Lower lobe of right lung (tissue), 2 donors: ENCODE measurements around the gene SAMD13. TPM values are rescaled to one million over a fixed set of nuclear protein-coding genes. Genes with fewer than 3 reads are reported as not detected.

Experiments used
- ATAC-seq, 2 donors: fragments of 200-7000 bp; cut with Tn5 transposase; one replicate each; pipeline ENCODE4 v1.9.1; 2020 to 2022; ENCODE audit warnings: mild to moderate bottlenecking in 2 of 2, moderate library complexity in 2 of 2
- DNase-seq: peaks from one replicate; pipeline ENCODE4 v3.0.0-alpha.2; 2020
- H3K27ac ChIP-seq: fragments of 200-600 bp; one replicate; pipeline ENCODE4 v1.8.0; 2022
- H3K27me3 ChIP-seq: fragments of 200-600 bp; one replicate; pipeline ENCODE4 v1.8.0; 2022; ENCODE audit warnings: low read depth
- H3K36me3 ChIP-seq: fragments of 200-600 bp; one replicate; pipeline ENCODE4 v1.8.0; 2022; ENCODE audit warnings: mild to moderate bottlenecking
- H3K4me1 ChIP-seq: fragments of 200-600 bp; one replicate; pipeline ENCODE4 v1.8.0; 2022
- H3K4me3 ChIP-seq: fragments of 200-600 bp; one replicate; pipeline ENCODE4 v1.8.0; 2022; ENCODE audit warnings: mild to moderate bottlenecking
- H3K9me3 ChIP-seq: fragments of 200-600 bp; one replicate; pipeline ENCODE4 v1.8.0; 2022
- intact Hi-C: fragments of 100-400 bp; cut with DNase I; formaldehyde crosslinking; loops from one replicate; pipeline ENCODE4 v1.11.0; 2022
- total RNA-seq: library from RNA; stranded (reverse); fragmentation: NEBNext Ultra II Directional; extraction: Animal tissue kit (Norgen Biotek cat#: 25700); gene quantifications from one replicate; pipeline ENCODE4 v1.2.1, GENCODE V29; 2021
- TF ChIP-seq, protein P1 (sequence below): fragments of 200-600 bp; IDR thresholded peaks from one replicate; pipeline ENCODE4 v1.8.0; 2022; ENCODE audit warnings: antibody characterized with exemption, mild to moderate bottlenecking
- donor health status: DM: no; HTN: yes; CAD: no; lungs with severe emphysema.

The SAMD13 gene
- total RNA-seq, 1 donor from 2014 or later, result 2.2 TPM

- Histone ChIP-seq H3K27me3 (no peaks in the 10 kb centered on the region), H3K4me1 (no peaks in the 10 kb centered on the region), H3K36me3 (no peaks in the 10 kb centered on the region), H3K9me3 (no peaks in the 10 kb centered on the region), H3K4me3 (no peak overlapping the region), H3K27ac (no peak overlapping the region)
- ATAC-seq (peak in 1 of 2 donors; percentile 30), DNase-seq (no peak)
- intact Hi-C loops, result no loop called here
- TF ChIP-seq, protein P1, sequence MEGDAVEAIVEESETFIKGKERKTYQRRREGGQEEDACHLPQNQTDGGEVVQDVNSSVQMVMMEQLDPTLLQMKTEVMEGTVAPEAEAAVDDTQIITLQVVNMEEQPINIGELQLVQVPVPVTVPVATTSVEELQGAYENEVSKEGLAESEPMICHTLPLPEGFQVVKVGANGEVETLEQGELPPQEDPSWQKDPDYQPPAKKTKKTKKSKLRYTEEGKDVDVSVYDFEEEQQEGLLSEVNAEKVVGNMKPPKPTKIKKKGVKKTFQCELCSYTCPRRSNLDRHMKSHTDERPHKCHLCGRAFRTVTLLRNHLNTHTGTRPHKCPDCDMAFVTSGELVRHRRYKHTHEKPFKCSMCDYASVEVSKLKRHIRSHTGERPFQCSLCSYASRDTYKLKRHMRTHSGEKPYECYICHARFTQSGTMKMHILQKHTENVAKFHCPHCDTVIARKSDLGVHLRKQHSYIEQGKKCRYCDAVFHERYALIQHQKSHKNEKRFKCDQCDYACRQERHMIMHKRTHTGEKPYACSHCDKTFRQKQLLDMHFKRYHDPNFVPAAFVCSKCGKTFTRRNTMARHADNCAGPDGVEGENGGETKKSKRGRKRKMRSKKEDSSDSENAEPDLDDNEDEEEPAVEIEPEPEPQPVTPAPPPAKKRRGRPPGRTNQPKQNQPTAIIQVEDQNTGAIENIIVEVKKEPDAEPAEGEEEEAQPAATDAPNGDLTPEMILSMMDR, result no peak
Measured at GRCh38 chr1:84379138-84379916, 77.8 kb downstream of the SAMD13 start.

DNA sequence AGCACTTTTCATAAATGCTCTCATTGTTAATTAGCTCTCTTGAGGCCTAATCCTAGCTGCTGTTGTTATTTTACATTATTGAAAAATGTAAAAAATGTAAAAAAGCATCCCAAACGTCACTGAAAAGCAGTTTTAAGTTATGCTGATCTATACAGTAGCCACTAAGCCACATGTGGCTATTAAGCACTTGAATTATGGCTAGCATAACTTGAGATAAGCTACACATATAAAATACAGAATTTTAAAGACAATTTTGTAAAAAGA, 78.3 kb downstream of the SAMD13 start:
- no peaks in the 10 kb centered on the region for H3K27me3 ChIP-seq
- TF ChIP-seq, protein P1, result no peak
- intact Hi-C loops, result no loop called here
- H3K9me3 ChIP-seq, result no peaks in the 10 kb centered on the region
- no peaks in the 10 kb centered on the region for H3K36me3 ChIP-seq
- no peak overlapping the region for H3K4me3 ChIP-seq
- ATAC-seq (no peak), DNase-seq (no peak)
- H3K4me1 ChIP-seq, result no peaks in the 10 kb centered on the region
- no peak overlapping the region for H3K27ac ChIP-seq

- no peaks in the 10 kb centered on the region for H3K9me3 ChIP-seq
- ATAC-seq, result no peak
- H3K4me3 ChIP-seq, result no peak overlapping the region
- intact Hi-C loops, result no loop called here
- no peak overlapping the region for H3K27ac ChIP-seq
- DNase-seq, result no peak
- TF ChIP-seq, protein P1, result no peak
- H3K36me3 ChIP-seq, result no peaks in the 10 kb centered on the region
- no peaks in the 10 kb centered on the region for H3K27me3 ChIP-seq
- H3K4me1 ChIP-seq, result no peaks in the 10 kb centered on the region
Measured at GRCh38 chr1:84382127-84382526, 80.6 kb downstream of the SAMD13 start.

DNA sequence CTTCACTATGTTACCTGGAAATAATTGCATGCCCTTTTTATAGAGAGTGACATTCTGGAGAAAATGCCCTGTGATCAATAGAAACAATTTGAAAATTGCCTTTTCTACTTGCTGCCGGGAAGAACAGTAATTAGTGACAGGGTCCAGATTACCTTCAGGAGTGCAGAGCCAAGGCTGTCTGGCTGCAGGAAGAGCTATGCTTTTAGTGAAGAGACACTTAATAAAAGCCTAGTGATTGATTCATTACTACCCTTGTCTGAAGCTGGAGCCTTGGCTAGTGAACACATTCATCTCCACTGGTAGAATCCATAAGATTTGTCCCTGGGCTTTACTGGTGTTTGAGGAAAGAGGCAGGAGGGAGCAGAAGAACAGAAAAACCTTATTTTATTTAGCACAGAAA, 83.8 kb downstream of the SAMD13 start:
- Histone ChIP-seq H3K27me3 (no peaks in the 10 kb centered on the region), H3K36me3 (no peaks in the 10 kb centered on the region), H3K4me1 (no peaks in the 10 kb centered on the region), H3K27ac (no peak overlapping the region), H3K9me3 (no peaks in the 10 kb centered on the region), H3K4me3 (no peak overlapping the region)
- no peak for ATAC-seq
- DNase-seq, result no peak
- intact Hi-C loops, result no loop called here
- TF ChIP-seq, protein P1, result no peak

- H3K4me1 ChIP-seq, result no peaks in the 10 kb centered on the region
- no peak overlapping the region for H3K4me3 ChIP-seq
- intact Hi-C loops, result no loop called here
- TF ChIP-seq, protein P1, result no peak
- no peak overlapping the region for H3K27ac ChIP-seq
- no peaks in the 10 kb centered on the region for H3K27me3 ChIP-seq
- no peaks in the 10 kb centered on the region for H3K9me3 ChIP-seq
- DNase-seq (no peak), ATAC-seq (peak; percentile 21 to 27)
- no peaks in the 10 kb centered on the region for H3K36me3 ChIP-seq
Measured at GRCh38 chr1:84386716-84387479, 85.4 kb downstream of the SAMD13 start.
